Common myeloid progenitor, CD34-positive (primary cell): ENCODE results near the gene NAT10.

Experiments used
- CTCF ChIA-PET: fragments of 350-600 bp; sonication (Branson Sonifier 250); formaldehyde crosslinking; loops from one replicate; lab custom pipeline; 2021; ENCODE audit warnings: antibody characterized with exemption; lab: Charles Lee
- POLR2A ChIA-PET: fragments of 350-600 bp; sonication (Branson Sonifier 250); formaldehyde crosslinking; loops from one replicate; lab custom pipeline; 2021; ENCODE audit warnings: antibody characterized with exemption; lab: Charles Lee
- DNase-seq, 3 donors: peaks; one replicate each; pipeline versions ENCODE4 v3.0.0 to v3.0.0-alpha.2; 2013
- H3K27ac ChIP-seq, 2 experiments: 1 replicate in 1 of 2; 2 replicates in 1 of 2; pipeline ENCODE4 v1.7.0; 2013; ENCODE audit warnings: inconsistent platforms in 2 of 2, low read length in 2 of 2, mild to moderate bottlenecking in 2 of 2, low read depth in 1 of 2, moderate library complexity in 1 of 2; ENCODE audit not compliant: severe bottlenecking in 2 of 2, insufficient read depth in 1 of 2, poor library complexity in 1 of 2
- H3K27me3 ChIP-seq, 5 experiments: replicated peaks in 2 of 5; 1 replicate in 3 of 5; 2 replicates in 2 of 5; pipeline versions ENCODE4 v1.6.1 to v1.7.0; 2013; ENCODE audit warnings: low read length in 4 of 5, mild to moderate bottlenecking in 2 of 5, moderate library complexity in 2 of 5, inconsistent platforms in 1 of 5; ENCODE audit not compliant: insufficient read depth in 5 of 5, control insufficient read depth in 4 of 5
- H3K36me3 ChIP-seq, 4 experiments: 1 replicate in 2 of 4; 2 replicates in 2 of 4; pipeline versions ENCODE4 v1.6.1 to v1.7.0; 2013; ENCODE audit warnings: low read length in 3 of 4, control low read depth in 1 of 4, mild to moderate bottlenecking in 1 of 4; ENCODE audit not compliant: control insufficient read depth in 4 of 4, insufficient read depth in 4 of 4
- H3K4me1 ChIP-seq, 4 experiments: 1 replicate in 3 of 4; 2 replicates in 1 of 4; pipeline versions ENCODE4 v1.6.1 to v1.7.1; 2013; ENCODE audit warnings: low read length in 3 of 4, mild to moderate bottlenecking in 3 of 4, control low read depth in 1 of 4, inconsistent platforms in 1 of 4, moderate library complexity in 1 of 4; ENCODE audit not compliant: control insufficient read depth in 4 of 4, insufficient read depth in 4 of 4; ENCODE audit errors: control extremely low read depth in 1 of 4
- H3K4me3 ChIP-seq, 7 experiments: 1 replicate in 4 of 7; 2 replicates in 3 of 7; pipeline versions ENCODE4 v1.5.1 to v1.7.0; 2013; ENCODE audit warnings: mild to moderate bottlenecking in 7 of 7, low read length in 6 of 7, moderate library complexity in 6 of 7, inconsistent platforms in 2 of 7, low read depth in 2 of 7, control low read depth in 1 of 7; ENCODE audit not compliant: insufficient read depth in 4 of 7, control insufficient read depth in 1 of 7; ENCODE audit errors: extremely low read depth in 1 of 7
- H3K9me3 ChIP-seq, 5 experiments: 1 replicate in 4 of 5; 2 replicates in 1 of 5; pipeline versions ENCODE4 v1.6.1 to v1.7.1; 2013; ENCODE audit warnings: low read length in 4 of 5, mild to moderate bottlenecking in 2 of 5, inconsistent platforms in 1 of 5, low read depth in 1 of 5, moderate library complexity in 1 of 5; ENCODE audit not compliant: control insufficient read depth in 4 of 5, insufficient read depth in 2 of 5; ENCODE audit errors: control extremely low read depth in 1 of 5
- WGBS: methylation state at CpG from one replicate; pipeline ENCODE4 v1.1.5; 2013; ENCODE audit not compliant: insufficient coverage; 5-methylcytosine and 5-hydroxymethylcytosine counted together

The NAT10 gene

GRCh38 chr11:34150494-34151151, 45.2 kb downstream of the NAT10 start:
- Histone ChIP-seq H3K4me1 (peaks cover 4 to 36% (median 26%) of the 10 kb centered on the region in 4 experiments), H3K27me3 (no peaks in the 10 kb centered on the region), H3K9me3 (no peaks in the 10 kb centered on the region), H3K4me3 (no peak overlapping the region), H3K27ac (no peak overlapping the region), H3K36me3 (peaks cover 12 to 78% (median 39%) of the 10 kb centered on the region in 4 experiments)
- CTCF ChIA-PET: interaction anchor here (0.7 to 4.8 kb wide), 14 partner anchors 8 to 363 kb away, joined by 3 to 20 read pairs (median 3); partner anchors contain the start of genes ABTB2 and ELF5
- DNase-seq: no peak
- WGBS: 100% methylated on average over 5 of the region's 6 CpGs
- POLR2A ChIA-PET: no interaction called here

GRCh38 chr11:34151166-34151565, 45.7 kb downstream of the NAT10 start:
- ChIA-PET CTCF (interaction anchor here (1.2 to 4.8 kb wide), 6 partner anchors 9 to 362 kb away, joined by 3 to 20 read pairs (median 3); partner anchors contain the start of gene ELF5), POLR2A (no interaction called here)
- H3K27ac ChIP-seq: no peak overlapping the region
- peaks cover 4 to 41% (median 29%) of the 10 kb centered on the region in 4 experiments for H3K4me1 ChIP-seq
- H3K9me3 ChIP-seq: no peaks in the 10 kb centered on the region
- H3K36me3 ChIP-seq: peaks cover 10 to 78% (median 33%) of the 10 kb centered on the region in 4 experiments
- 100% methylated on average over 3 of the region's 5 CpGs for WGBS
- no peak overlapping the region for H3K4me3 ChIP-seq
- DNase-seq: no peak
- H3K27me3 ChIP-seq: no peaks in the 10 kb centered on the region

- whole genome bisulfite sequencing: 96% methylated on average over 14 of the region's 18 CpGs
- ChIA-PET POLR2A (no interaction called here), CTCF (interaction anchor here (1.2 to 4.8 kb wide), 6 partner anchors 10 to 346 kb away, joined by 3 to 20 read pairs (median 4); no protein-coding TSS in a partner anchor)
Observed at GRCh38 chr11:34151916-34152845, 46.8 kb downstream of the NAT10 start.

GRCh38 chr11:34154059-34154875, 48.8 kb downstream of the NAT10 start:
- H3K27me3 ChIP-seq: no peaks in the 10 kb centered on the region
- CTCF ChIA-PET: interaction anchor here (0.8 to 4.8 kb wide), 11 partner anchors 11 to 338 kb away, joined by 3 to 20 read pairs (median 4); no protein-coding TSS in a partner anchor
- H3K27ac ChIP-seq: no peak overlapping the region
- 46% methylated on average over 12 of the region's 16 CpGs for WGBS
- peaks cover 0 to 63% (median 10%) of the 10 kb centered on the region in 4 experiments for H3K36me3 ChIP-seq
- peaks cover 4 to 45% (median 36%) of the 10 kb centered on the region in 4 experiments for H3K4me1 ChIP-seq
- H3K4me3 ChIP-seq: peak overlapping the region in 2 of 7 experiments; percentile 0 to 57
- no peaks in the 10 kb centered on the region for H3K9me3 ChIP-seq
- POLR2A ChIA-PET: interaction anchor here (0.5 to 0.6 kb wide), 2 partner anchors 55 to 490 kb away, joined by 3 read pairs; no protein-coding TSS in a partner anchor
- DNase-seq: peak; percentile 27 to 68 (median 65)

More at GRCh38 chr11:34151916-34152845, 46.8 kb downstream of the NAT10 start:
- no peak overlapping the region for H3K4me3 ChIP-seq
- H3K9me3 ChIP-seq: no peaks in the 10 kb centered on the region
- no peak for DNase-seq
- H3K27me3 ChIP-seq: no peaks in the 10 kb centered on the region
- no peak overlapping the region for H3K27ac ChIP-seq
- peaks cover 6 to 70% (median 23%) of the 10 kb centered on the region in 4 experiments for H3K36me3 ChIP-seq
- peaks cover 4 to 41% (median 29%) of the 10 kb centered on the region in 4 experiments for H3K4me1 ChIP-seq

- H3K27ac ChIP-seq: peak overlapping the region in 1 of 2 experiments; percentile 28
- 89% methylated on average over 14 of the region's 15 CpGs for WGBS
- H3K4me3 ChIP-seq: no peak overlapping the region
- no peaks in the 10 kb centered on the region for H3K27me3 ChIP-seq
- POLR2A ChIA-PET: no interaction called here
- no peaks in the 10 kb centered on the region for H3K9me3 ChIP-seq
- no peak for DNase-seq
- H3K4me1 ChIP-seq: peaks cover 4 to 45% (median 36%) of the 10 kb centered on the region in 4 experiments
- peaks cover 0 to 64% (median 6%) of the 10 kb centered on the region in 4 experiments for H3K36me3 ChIP-seq
- CTCF ChIA-PET: interaction anchor here (1.0 to 4.8 kb wide), 4 partner anchors 10 to 326 kb away, joined by 3 to 20 read pairs (median 6); no protein-coding TSS in a partner anchor
Observed at GRCh38 chr11:34155057-34155756, 49.8 kb downstream of the NAT10 start.

GRCh38 chr11:34155757-34156062, 50.3 kb downstream of the NAT10 start:
- Histone ChIP-seq H3K9me3 (no peaks in the 10 kb centered on the region), H3K4me3 (no peak overlapping the region), H3K36me3 (peaks cover 0 to 60% (median 4%) of the 10 kb centered on the region in 4 experiments), H3K27ac (no peak overlapping the region), H3K4me1 (peaks cover 4 to 45% (median 36%) of the 10 kb centered on the region in 4 experiments), H3K27me3 (no peaks in the 10 kb centered on the region)
- no peak for DNase-seq
- ChIA-PET POLR2A (no interaction called here), CTCF (interaction anchor here (1.0 to 4.8 kb wide), 4 partner anchors 9 to 327 kb away, joined by 3 to 20 read pairs (median 6); no protein-coding TSS in a partner anchor)
- 100% methylated on average over 2 of the region's 2 CpGs for WGBS
